ENCODE measurements around the gene ZEB2.

The ZEB2 gene

GRCh38 chr2:144383571-144384100, 136.3 kb downstream of the ZEB2 start:
- H3K27me3 Mint-ChIP-seq = no peaks in the 10 kb centered on the region
- H3K4me3 Mint-ChIP-seq = peak overlapping the region; percentile 37
- H3K36me3 Mint-ChIP-seq (ENCODE audit: low read depth) = peaks cover 12% of the 10 kb centered on the region
- peak overlapping the region; percentile 24 for H3K27ac Mint-ChIP-seq
- peaks cover 53% of the 10 kb centered on the region for H3K4me1 Mint-ChIP-seq (ENCODE audit: low read depth)
- H3K9me3 Mint-ChIP-seq = no peaks in the 10 kb centered on the region

GRCh38 chr2:144382849-144383248, 137.1 kb downstream of the ZEB2 start:
- peak overlapping the region; percentile 63 for H3K4me3 Mint-ChIP-seq

GRCh38 chr2:144381716-144382115, 138.2 kb downstream of the ZEB2 start:
- peak overlapping the region; percentile 84 for H3K27ac Mint-ChIP-seq
- H3K27me3 Mint-ChIP-seq = no peaks in the 10 kb centered on the region
- peak overlapping the region; percentile 7 for H3K4me3 Mint-ChIP-seq

More at GRCh38 chr2:144382849-144383248, 137.1 kb downstream of the ZEB2 start:
- Mint-ChIP-seq H3K27ac (peak overlapping the region; percentile 84), H3K4me1 (ENCODE audit: low read depth) (peaks cover 61% of the 10 kb centered on the region), H3K36me3 (ENCODE audit: low read depth) (peaks cover 12% of the 10 kb centered on the region), H3K9me3 (no peaks in the 10 kb centered on the region), H3K27me3 (no peaks in the 10 kb centered on the region)

GRCh38 chr2:144379851-144380311, 140.0 kb downstream of the ZEB2 start:
- Mint-ChIP-seq H3K4me3 (peak overlapping the region; percentile 14), H3K27ac (peak overlapping the region; percentile 86), H3K9me3 (no peaks in the 10 kb centered on the region), H3K4me1 (ENCODE audit: low read depth) (peaks cover 82% of the 10 kb centered on the region), H3K36me3 (ENCODE audit: low read depth) (peaks cover 7% of the 10 kb centered on the region), H3K27me3 (peaks cover 4% of the 10 kb centered on the region)

More at GRCh38 chr2:144381716-144382115, 138.2 kb downstream of the ZEB2 start:
- H3K36me3 Mint-ChIP-seq (ENCODE audit: low read depth) = peaks cover 12% of the 10 kb centered on the region
- H3K9me3 Mint-ChIP-seq = no peaks in the 10 kb centered on the region
- H3K4me1 Mint-ChIP-seq (ENCODE audit: low read depth) = peaks cover 72% of the 10 kb centered on the region

GRCh38 chr2:144378551-144378950, 141.4 kb downstream of the ZEB2 start:
- H3K4me1 Mint-ChIP-seq (ENCODE audit: low read depth) = peaks cover 88% of the 10 kb centered on the region
- H3K27ac Mint-ChIP-seq = peak overlapping the region; percentile 86
- peaks cover 1% of the 10 kb centered on the region for H3K36me3 Mint-ChIP-seq (ENCODE audit: low read depth)
- peak overlapping the region; percentile 9 for H3K4me3 Mint-ChIP-seq
- H3K27me3 Mint-ChIP-seq = peaks cover 7% of the 10 kb centered on the region
- H3K9me3 Mint-ChIP-seq = no peaks in the 10 kb centered on the region

- H3K27ac Mint-ChIP-seq = peak overlapping the region; percentile 86
- H3K9me3 Mint-ChIP-seq = no peaks in the 10 kb centered on the region
- H3K4me1 Mint-ChIP-seq (ENCODE audit: low read depth) = peaks cover 86% of the 10 kb centered on the region
- H3K4me3 Mint-ChIP-seq = peak overlapping the region; percentile 38
- H3K36me3 Mint-ChIP-seq (ENCODE audit: low read depth) = no peaks in the 10 kb centered on the region
- peaks cover 7% of the 10 kb centered on the region for H3K27me3 Mint-ChIP-seq
Measured at GRCh38 chr2:144377914-144378313, 142.0 kb downstream of the ZEB2 start.

- Mint-ChIP-seq H3K27ac (peak overlapping the region; percentile 77), H3K4me3 (no peak overlapping the region), H3K9me3 (no peaks in the 10 kb centered on the region), H3K4me1 (ENCODE audit: low read depth) (peaks cover 83% of the 10 kb centered on the region), H3K27me3 (peaks cover 7% of the 10 kb centered on the region), H3K36me3 (ENCODE audit: low read depth) (no peaks in the 10 kb centered on the region)
Measured at GRCh38 chr2:144376926-144377325, 143.0 kb downstream of the ZEB2 start.

GRCh38 chr2:144376460-144376859, 143.5 kb downstream of the ZEB2 start:
- no peaks in the 10 kb centered on the region for H3K36me3 Mint-ChIP-seq (ENCODE audit: low read depth)

GRCh38 chr2:144374163-144374661, 145.7 kb downstream of the ZEB2 start:
- peak overlapping the region; percentile 37 for H3K27ac Mint-ChIP-seq
- no peaks in the 10 kb centered on the region for H3K36me3 Mint-ChIP-seq (ENCODE audit: low read depth)
- H3K4me3 Mint-ChIP-seq = no peak overlapping the region
- peaks cover 7% of the 10 kb centered on the region for H3K27me3 Mint-ChIP-seq
- H3K4me1 Mint-ChIP-seq (ENCODE audit: low read depth) = peaks cover 75% of the 10 kb centered on the region
- no peaks in the 10 kb centered on the region for H3K9me3 Mint-ChIP-seq

More at GRCh38 chr2:144376460-144376859, 143.5 kb downstream of the ZEB2 start:
- Mint-ChIP-seq H3K4me1 (ENCODE audit: low read depth) (peaks cover 82% of the 10 kb centered on the region), H3K4me3 (no peak overlapping the region), H3K9me3 (no peaks in the 10 kb centered on the region), H3K27ac (no peak overlapping the region), H3K27me3 (peaks cover 7% of the 10 kb centered on the region)

- H3K4me3 Mint-ChIP-seq = no peak overlapping the region
- H3K27ac Mint-ChIP-seq = no peak overlapping the region
- no peaks in the 10 kb centered on the region for H3K9me3 Mint-ChIP-seq
- peaks cover 7% of the 10 kb centered on the region for H3K27me3 Mint-ChIP-seq
- peaks cover 58% of the 10 kb centered on the region for H3K4me1 Mint-ChIP-seq (ENCODE audit: low read depth)
- H3K36me3 Mint-ChIP-seq (ENCODE audit: low read depth) = no peaks in the 10 kb centered on the region
Measured at GRCh38 chr2:144372410-144373080, 147.4 kb downstream of the ZEB2 start.

- peaks cover 44% of the 10 kb centered on the region for H3K4me1 Mint-ChIP-seq (ENCODE audit: low read depth)
- H3K9me3 Mint-ChIP-seq = no peaks in the 10 kb centered on the region
- peaks cover 5% of the 10 kb centered on the region for H3K27me3 Mint-ChIP-seq
- H3K36me3 Mint-ChIP-seq (ENCODE audit: low read depth) = no peaks in the 10 kb centered on the region
- H3K27ac Mint-ChIP-seq = no peak overlapping the region
- no peak overlapping the region for H3K4me3 Mint-ChIP-seq
Measured at GRCh38 chr2:144370937-144371584, 148.9 kb downstream of the ZEB2 start.

GRCh38 chr2:144369416-144369815, 150.5 kb downstream of the ZEB2 start:
- Mint-ChIP-seq H3K4me3 (no peak overlapping the region), H3K9me3 (no peaks in the 10 kb centered on the region), H3K27me3 (no peaks in the 10 kb centered on the region), H3K4me1 (ENCODE audit: low read depth) (peaks cover 41% of the 10 kb centered on the region), H3K27ac (no peak overlapping the region), H3K36me3 (ENCODE audit: low read depth) (no peaks in the 10 kb centered on the region)

- Mint-ChIP-seq H3K27ac (no peak overlapping the region), H3K36me3 (ENCODE audit: low read depth) (no peaks in the 10 kb centered on the region), H3K27me3 (no peaks in the 10 kb centered on the region), H3K4me1 (ENCODE audit: low read depth) (peaks cover 22% of the 10 kb centered on the region), H3K9me3 (no peaks in the 10 kb centered on the region), H3K4me3 (no peak overlapping the region)
Measured at GRCh38 chr2:144366825-144367429, 153.0 kb downstream of the ZEB2 start.

- no peak overlapping the region for H3K27ac Mint-ChIP-seq
- H3K27me3 Mint-ChIP-seq = no peaks in the 10 kb centered on the region
- no peaks in the 10 kb centered on the region for H3K36me3 Mint-ChIP-seq (ENCODE audit: low read depth)
- H3K4me1 Mint-ChIP-seq (ENCODE audit: low read depth) = peaks cover 12% of the 10 kb centered on the region
- no peak overlapping the region for H3K4me3 Mint-ChIP-seq
- no peaks in the 10 kb centered on the region for H3K9me3 Mint-ChIP-seq
Measured at GRCh38 chr2:144364944-144365738, 154.8 kb downstream of the ZEB2 start.

Data from stimulated activated naive CD8-positive, alpha-beta T cell treated with anti-CD3 and anti-CD28 coated beads, Interleukin-15, Interleukin-2, amounts not matched to agents 100 ng/mL and 50 ng/mL, for 24 hours (primary cell).